H1 (cell line): ENCODE results near the gene HS3ST5. TPM values are rescaled to one million over a fixed set of nuclear protein-coding genes. Genes with fewer than 3 reads are reported as not detected.

Source experiments
- BACH1 ChIP-seq: IDR thresholded peaks from 2 replicates; pipeline ENCODE4 v1.6.1; 2012; ENCODE audit warnings: low read length, improper control_type of control experiment
- CTCF ChIP-seq, 3 experiments: IDR thresholded peaks; 1 replicate in 2 of 3; 2 replicates in 1 of 3; pipeline versions ENCODE4 v1.5.1 to v1.6.1; 2011; ENCODE audit warnings: low read length in 3 of 3, mild to moderate bottlenecking in 3 of 3, inconsistent platforms in 2 of 3, low read depth in 1 of 3, moderate library complexity in 1 of 3; ENCODE audit not compliant: insufficient read depth in 1 of 3; ENCODE audit errors: control extremely low read depth in 1 of 3
- RAD21 ChIP-seq, 2 experiments: IDR thresholded peaks in 1 of 2; conservative IDR thresholded peaks in 1 of 2; 2 replicates each; pipeline ENCODE4 v1.6.1; 2011; ENCODE audit warnings: low read depth in 2 of 2, low read length in 2 of 2, improper control_type of control experiment in 1 of 2, inconsistent platforms in 1 of 2, mild to moderate bottlenecking in 1 of 2, moderate library complexity in 1 of 2
- RBBP5 ChIP-seq: IDR thresholded peaks from 2 replicates; pipeline ENCODE4 v1.7.1; 2012; ENCODE audit warnings: low read depth, mild to moderate bottlenecking, inconsistent platforms, low read length, moderate library complexity, borderline replicate concordance
- SUZ12 ChIP-seq: fragments of 200-600 bp; sonication (generic); IDR thresholded peaks from 2 replicates; pipeline ENCODE4 v1.6.1; 2012; ENCODE audit warnings: mild to moderate bottlenecking, inconsistent platforms, low read length, moderate library complexity, mixed read lengths
- polyA plus RNA-seq, 7 experiments: library from polyadenylated mRNA; depleted of rRNA in 3 of 7; stranded (reverse) in 5 of 7; unstranded in 2 of 7; fragments of >200 nt in 5 of 7; fragments of 200-250 nt in 2 of 7; gene quantifications; 1 replicate in 5 of 7; 2 replicates in 1 of 7; 4 replicates in 1 of 7; pipeline versions ENCODE4 v1.2.1 to v1.2.3, GENCODE V29; 2011 to 2013; ENCODE audit warnings: missing spikeins in 2 of 7, mixed read lengths in 2 of 7
- total RNA-seq: library from RNA; stranded (reverse); fragmentation: NEBNext Ultra II Directional; extraction: Animal tissue kit (Norgen Biotek cat#: 25700); gene quantifications from 2 replicates; pipeline ENCODE4 v1.2.1, GENCODE V29; 2021

HS3ST5 gene
- total and polyA plus RNA-seq, 2 of the 8 experiments (the other 6 are each of a cell fraction or from before 2014, with no cell fraction given), result 1.2 to 9.9 TPM

GRCh38 chr6:114052141-114052540 lies 290.7 kb downstream of the HS3ST5 start (continued):
- no peak for TF ChIP-seq RAD21 (IDR thresholded peaks at IDR 0.05 in 1 of 2, conservative IDR thresholded peaks at IDR 0.05 in 1 of 2; ENCODE audit: low read depth in 2 of 2, low read length in 2 of 2)
- TF ChIP-seq CTCF (IDR thresholded peaks at IDR 0.05; ENCODE audit: control extremely low read depth in 1 of 3, insufficient read depth in 1 of 3, low read depth in 1 of 3, low read length in 3 of 3), result no peak
- TF ChIP-seq RBBP5, result no peak
- no peak for TF ChIP-seq BACH1
- no peak for TF ChIP-seq SUZ12
